Stimulated activated CD8-positive, alpha-beta memory T cell treated with anti-CD3 and anti-CD28 coated beads, Interleukin-4, amount 100 ng/mL, for 1 hour (primary cell): Measurements from ENCODE around the gene HYPK.
A peak's percentile ranks its signal among the peaks of the same experiment; 100 is the strongest.
"Not testable (repeated sequence)": the region's sequence is repeated elsewhere in the genome, so short reads cannot be mapped to it uniquely, and the experiment has no call there.

ENCODE experiments used
- DNase-seq, 2 donors: peaks; one replicate each; pipeline ENCODE4 v3.0.0-alpha.2; 2020; ENCODE audit warnings: low read depth in 2 of 2, low spot score in 1 of 2

The HYPK gene

DNA sequence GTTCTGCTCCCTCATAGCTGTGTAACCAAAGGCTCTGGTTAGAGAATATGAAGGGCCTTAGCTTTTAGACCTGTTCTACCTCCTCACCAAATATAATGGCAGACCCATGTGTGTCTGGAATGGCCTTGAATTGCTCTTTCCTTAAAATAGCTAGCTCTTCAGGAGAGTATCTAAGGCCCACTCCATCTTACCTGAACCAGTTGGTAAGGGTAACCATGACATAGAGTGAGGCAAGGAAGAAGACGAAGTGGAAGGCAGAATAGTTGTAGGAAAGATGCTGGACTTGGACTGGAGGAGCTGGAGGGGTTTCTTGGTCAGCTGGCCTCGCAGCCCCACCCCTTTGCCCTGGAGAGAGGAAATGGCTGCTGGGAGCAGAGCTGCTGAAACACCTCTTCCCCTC, 5.2 kb upstream of the HYPK start:
- DNase-seq: no peak

DNA sequence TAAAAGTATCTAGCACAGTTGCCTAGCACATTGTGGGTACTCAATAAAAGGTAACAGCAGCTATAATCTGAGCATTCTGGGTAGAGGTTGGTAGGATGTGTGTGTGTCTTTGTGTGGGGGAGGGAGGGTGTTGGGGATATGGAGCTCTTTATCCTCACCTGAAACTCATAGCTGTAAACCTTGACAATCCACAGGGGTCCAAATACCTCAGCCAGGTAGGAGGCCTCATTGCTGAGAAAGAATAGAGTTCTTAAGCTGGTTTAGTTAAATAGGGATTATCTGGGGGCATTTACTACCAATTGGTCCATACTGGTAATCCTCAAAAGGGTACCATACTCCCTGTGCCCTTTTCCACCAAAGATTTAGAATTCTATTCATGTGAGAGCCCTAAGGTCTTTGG, 4.4 kb upstream of the HYPK start:
- no peak for DNase-seq

DNA sequence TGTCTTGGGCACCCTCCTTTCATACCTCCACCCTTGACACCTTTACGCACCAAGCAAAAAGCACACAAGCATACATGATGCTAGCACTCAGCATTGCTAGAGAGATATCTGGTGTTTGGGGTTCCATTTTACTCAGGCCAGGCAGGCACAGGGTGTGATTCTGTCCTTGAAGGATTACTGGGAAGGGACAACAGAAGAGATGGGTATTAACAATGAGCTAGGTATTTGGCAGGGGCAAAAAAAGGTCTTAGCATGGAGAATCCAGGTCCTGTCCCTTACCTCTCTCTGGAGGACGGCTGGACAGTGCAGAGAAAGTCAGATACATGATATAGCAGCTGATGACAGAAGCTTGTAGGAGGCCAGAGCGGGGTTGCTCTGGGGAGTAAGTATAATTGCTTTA, 3.8 kb upstream of the HYPK start:
- DNase-seq: no peak

DNA sequence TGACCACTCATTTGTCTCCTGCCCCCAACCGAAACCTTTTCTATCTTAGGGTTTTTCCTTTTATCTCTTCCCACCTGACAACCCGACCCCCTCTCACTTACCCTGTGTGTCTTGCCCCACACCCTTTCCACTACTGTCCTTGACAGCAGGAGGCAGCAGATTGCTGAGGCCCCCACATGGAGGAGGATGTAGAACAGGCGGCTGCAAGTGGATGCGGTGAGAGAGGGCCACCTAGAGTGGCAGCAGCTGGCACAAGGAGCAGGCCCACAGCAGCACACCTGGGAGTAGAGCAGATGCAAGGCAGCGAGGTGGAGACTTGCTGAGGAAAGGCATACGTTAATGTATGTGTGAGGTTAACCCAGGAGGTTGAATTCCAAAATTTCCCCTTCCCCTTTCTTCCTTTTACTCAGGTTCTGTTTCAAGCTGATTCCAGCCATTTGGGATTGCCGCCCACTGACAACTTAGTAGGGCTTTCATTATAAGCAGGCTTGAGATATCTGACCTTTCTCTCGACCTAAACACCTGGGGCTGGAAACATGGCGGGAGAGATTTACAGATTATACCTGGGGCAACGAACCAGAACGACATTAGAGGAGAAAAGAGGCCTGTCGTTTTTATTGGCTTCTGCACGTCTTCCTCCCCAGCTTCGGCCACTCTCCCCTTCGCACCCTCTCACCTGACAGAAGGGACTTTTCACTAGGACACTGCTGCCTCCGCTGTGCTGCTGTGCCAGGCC, 1.0 kb upstream of the HYPK start:
- no peak for DNase-seq

DNA sequence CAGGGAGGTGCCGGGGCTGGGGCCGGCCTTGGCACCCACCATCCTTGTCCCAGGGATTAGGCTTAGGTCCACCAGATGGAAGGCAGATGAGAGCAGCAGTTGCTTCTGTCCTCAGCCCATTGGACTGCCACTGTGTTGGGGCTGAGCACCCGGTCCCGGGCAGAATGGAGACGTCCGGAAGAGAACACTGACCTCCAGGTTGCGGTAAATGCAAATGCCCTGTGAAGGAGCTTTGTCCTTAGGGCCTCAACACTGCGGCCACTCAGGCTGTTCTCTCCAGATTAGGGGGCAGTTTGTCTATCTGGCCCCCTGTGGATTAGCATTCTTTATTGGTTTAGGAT, 484 bp upstream of the HYPK start, which contains the start of gene SERINC4:
Gene SERINC4 (minus strand): TSS at position 276 of the 341 bp plus-strand sequence. CDS start 234 bp downstream, at position 42.
- no peak for DNase-seq

DNA sequence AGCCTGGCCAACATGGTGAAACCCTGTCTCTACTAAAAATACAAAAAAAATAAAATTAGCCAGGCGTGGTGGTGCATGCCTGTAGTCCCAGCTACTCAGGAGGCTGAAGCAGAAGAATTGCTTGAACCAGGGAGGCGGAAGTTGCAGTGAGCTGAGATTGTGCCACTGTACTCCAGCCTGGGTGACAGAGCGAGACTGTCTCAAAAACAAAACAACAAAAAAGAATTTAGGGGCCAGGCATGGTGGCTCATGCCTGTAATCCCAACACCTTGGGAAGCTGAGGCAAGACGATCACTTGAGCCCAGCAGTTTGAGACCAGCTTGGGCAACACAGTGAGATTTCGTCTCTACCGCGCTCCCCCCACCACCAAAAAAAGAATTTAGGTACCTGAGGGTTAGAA, 2.3 kb downstream of the HYPK start:
- DNase-seq: not testable (repeated sequence)

GRCh38 chr15:43808435-43808950, 8.1 kb downstream of the HYPK start:
- no peak for DNase-seq

DNA sequence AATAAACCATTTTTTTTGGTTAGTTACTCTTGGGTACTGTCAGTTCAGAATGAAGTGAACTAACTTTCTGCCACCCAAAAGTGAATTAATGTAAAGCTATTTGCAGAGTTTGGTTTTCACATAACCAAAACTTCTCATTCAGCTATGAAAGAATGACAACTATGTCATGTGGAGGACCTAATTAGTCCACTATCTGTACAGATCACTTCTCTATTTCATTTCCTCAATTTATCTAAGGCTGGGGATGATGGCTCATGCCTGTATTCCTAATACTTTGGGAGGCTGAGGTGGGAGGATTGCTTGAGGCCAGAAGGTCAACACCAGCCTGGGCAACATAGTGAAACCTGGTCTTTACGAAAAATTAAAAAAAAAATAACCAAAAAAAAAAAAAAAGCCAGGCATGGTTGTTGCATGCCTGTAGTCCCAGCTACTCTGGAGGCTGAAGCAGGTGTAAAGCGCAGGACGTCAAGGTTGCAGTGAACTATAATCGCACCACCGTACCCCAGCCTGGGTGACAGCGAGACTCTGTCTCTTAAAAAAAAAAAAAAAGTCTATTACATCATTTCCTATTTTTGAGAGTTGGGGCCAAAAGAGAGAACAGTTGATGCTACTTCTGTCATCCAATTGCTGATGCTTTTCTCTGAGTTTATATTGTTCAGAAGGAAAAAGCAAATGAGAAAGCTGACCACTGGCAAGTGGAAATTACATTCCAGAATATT, 8.7 kb downstream of the HYPK start:
- DNase-seq: no peak

DNA sequence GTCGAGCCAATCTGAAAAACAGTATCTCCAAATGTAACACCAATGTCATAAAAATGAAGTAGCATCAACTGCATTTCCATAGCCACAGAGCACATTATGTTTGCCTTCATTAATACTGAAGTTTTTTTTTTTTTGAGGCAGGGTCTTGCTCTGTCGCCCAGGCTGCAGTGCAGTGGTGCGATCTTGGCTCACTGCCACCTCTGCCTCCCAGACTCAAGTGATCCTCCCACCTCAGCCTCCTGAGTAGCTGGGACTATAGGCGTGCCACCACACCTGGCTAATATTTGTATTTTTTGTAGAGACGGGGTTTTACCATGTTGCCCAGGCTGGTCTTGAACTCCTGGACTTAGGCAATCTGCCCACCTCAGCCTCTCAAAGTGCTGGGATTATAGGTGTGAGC, 14.7 kb downstream of the HYPK start:
- DNase-seq: not testable (repeated sequence)

GRCh38 chr15:43821505-43821904, 21.1 kb downstream of the HYPK start:
- DNase-seq: no peak

DNA sequence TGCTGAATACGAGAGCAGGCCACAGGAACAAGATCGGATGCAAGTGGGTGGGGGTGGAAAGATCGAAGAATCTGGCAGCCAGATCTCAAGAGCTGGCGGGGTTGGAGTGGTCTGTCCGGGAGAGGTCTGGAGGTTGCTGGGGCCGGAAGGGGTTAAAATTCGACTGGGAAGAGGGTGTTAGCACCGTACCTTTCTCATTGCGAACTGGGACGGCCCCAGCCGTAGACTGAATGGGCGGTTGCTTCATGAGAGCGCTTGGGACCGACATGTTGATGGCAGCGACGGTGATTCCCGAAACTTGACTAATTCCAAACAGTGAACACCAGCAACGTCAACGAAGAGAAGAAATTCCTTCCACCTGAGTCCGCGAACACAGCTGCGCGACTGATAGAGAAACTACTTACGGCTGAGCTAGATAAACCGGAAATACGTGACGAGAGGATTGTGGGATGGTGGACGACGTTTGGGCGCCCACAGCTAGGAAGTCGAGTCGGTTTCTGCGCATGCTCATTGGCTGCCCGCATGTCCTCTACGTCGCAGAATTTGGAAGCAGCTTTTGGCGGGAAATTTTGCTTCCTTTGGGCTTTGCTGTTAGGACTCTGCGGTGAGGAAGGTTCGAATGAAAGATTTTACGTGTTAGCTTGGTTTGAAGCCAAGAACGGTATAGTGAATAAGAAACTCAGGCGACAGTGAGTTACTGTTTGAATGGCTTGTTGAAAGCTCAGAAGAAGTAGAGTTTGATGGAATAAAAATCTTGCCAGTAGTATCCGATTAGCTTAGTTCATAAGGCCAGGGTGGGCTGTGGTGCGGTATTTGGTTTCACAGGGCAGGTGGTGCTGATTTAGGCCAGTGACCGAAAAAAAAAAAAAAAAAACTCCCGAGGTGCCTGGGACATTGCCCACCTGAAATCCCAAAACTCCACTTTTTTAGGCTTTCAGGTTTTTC, 24.2 kb downstream of the HYPK start, which contains the start of gene MFAP1:
Gene MFAP1 (minus strand): TSS at position 389 of the 945 bp plus-strand sequence. CDS start 121 bp downstream, at position 268.
- peak; percentile 80 to 85 for DNase-seq

DNA sequence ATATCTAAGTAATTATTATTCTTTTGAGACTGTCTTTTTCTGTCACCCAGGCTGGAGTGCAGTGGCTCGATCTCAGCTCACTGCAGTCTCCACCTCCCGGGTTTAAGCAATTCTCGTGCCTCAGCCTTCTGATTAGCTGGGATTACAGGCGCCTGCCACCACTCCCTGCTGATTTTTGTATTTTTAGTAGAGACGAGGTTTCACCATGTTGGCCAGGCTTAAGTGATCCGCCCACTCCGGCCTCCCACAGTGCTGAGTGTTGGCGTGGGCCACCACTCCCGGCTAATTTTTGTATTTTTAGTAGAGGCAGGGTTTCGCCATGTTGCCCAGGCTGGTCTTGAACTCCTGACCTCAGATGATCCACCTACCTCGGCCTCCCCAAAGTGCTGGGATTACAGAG, 24.9 kb downstream of the HYPK start:
- not testable (repeated sequence) for DNase-seq

DNA sequence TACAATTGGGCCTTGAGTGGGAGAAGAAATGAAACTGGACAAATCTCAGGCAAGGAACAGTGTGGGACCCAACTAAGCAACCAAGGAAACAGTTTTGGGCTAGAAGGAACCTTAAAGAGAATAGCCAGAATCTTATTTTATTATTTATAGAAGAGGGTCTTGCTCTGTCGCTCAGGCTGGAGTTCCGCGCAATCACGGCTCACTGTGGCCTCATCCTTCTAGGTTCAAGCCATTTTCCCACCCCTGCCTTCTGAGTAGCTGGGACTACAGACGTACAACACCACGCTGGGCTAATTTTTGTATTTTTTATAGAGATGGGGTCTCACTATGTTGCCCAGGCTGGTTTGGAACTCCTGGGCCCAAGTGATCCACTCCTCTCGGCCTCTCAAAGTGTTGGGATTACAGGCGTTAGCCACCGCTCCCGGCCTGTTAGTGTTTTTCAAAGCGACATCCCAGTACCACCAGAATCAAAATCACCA, 25.7 kb downstream of the HYPK start:
- DNase-seq: no peak

DNA sequence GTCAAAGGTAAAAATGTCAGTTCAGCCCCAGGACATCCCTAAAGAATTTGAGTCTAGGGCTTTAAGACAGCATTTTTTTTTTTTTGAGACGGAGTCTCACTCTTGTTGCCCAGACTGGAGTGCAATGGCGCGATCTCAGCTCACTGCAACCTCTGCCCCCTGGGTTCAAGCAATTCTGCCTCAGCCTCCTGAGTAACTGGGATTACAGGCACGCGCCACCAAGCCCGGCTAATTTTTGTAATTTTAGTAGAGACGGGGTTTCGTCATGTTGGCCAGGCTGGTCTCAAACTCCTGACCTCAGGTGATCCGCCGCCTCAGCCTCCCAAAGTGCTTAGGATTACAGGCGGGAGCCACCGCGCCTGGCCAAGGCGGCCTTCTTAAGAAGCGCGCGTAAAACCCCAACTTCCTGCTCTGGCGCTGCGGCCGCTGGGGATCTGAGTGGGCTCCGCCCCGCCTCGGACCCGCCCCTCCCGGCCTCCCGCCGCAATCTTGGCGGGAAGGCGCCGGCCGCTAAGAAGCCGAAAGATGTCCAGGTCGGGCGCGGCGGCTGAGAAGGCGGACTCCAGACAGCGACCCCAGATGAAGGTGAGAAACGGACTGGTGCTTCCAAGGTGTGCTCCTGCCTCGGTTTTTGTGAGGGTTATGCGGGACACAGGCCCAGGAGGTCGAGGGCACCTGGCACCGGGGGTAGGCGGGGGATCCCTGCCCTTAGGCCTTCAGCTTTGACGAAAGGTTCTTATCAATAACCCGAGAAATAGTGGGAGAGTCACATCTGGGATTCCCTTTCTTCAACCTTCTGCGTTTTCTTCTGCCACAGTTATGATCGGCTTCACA, 26.3 kb downstream of the HYPK start, which contains the start of gene WDR76:
Gene WDR76 (plus strand): TSS at position 495 of the 834 bp plus-strand sequence. CDS start 31 bp downstream, at position 526.
- DNase-seq: peak; percentile 26 to 49

DNA sequence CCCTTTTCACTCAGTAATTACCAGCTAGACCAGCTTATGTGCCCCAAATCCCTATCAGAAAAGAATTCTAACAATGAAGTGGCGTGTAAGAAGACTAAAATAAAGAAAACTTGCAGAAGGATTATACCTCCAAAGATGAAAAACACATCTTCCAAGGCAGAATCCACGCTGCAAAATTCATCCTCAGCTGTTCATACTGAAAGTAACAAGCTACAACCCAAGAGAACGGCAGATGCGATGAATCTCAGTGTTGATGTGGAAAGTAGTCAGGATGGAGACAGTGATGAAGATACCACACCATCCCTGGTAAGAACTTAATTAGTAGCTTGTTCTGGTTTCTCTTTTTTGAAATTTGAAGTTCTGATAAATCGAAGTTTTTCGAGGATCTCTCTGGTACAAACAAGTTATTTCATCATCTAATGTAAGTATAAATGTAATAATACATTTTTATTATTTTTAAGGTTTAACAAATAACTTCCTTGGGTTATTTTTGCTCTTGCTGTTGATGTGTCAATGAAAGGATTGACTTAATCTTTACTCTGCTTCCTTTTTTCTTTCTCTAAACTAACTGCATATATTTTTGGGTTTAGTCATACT, 27.8 kb downstream of the HYPK start:
- no peak for DNase-seq

- DNase-seq: not testable (repeated sequence)
These were observed 29.6 kb downstream of the HYPK start for GRCh38 chr15:43829951-43830540.

GRCh38 chr15:43830691-43831275, 30.4 kb downstream of the HYPK start:
- DNase-seq: not testable (repeated sequence)

GRCh38 chr15:43831519-43832052, 31.2 kb downstream of the HYPK start:
- DNase-seq: not testable (repeated sequence)
